Measurements from ENCODE around the gene VEGFC.

VEGFC gene

DNA sequence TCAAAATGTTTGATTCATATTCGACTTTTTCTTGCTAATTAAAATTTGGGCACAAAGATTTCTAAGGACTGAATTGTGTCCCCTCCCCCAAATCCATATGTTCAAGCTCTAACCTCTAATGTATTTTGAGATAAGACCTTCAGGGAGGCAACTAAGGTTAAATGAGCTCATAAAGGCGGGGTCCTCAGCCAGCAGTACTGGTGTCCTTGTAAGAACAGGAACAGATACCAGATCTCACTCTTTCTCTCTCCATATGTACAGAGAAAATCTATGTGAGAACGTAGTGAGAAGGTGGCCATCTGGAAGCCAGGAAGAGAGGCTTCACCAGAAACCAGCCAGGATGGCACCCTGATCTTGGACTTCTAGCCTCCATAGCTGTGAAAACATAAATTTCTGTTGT, 116.9 kb downstream of the VEGFC start:
- no peak for DNase-seq

DNA sequence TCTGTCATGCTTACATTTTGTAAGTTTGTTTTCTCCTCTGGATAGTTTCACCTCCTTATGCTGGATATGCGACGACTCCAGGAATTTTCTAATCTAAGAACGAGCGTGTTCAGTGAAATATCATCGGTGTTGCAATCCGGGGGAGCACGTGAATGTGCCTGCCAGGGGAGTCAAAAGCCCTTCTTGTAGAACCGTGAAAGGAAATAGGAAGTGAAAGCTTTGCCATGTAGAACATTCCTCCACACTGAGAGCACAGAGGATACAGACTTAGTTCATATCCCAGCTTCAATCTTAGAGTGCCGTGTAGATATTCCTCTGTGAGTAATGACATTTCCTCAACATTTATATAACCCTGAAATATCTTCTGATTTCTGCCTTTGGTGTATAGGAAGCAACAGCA, 121.2 kb downstream of the VEGFC start:
- DNase-seq: no peak

DNA sequence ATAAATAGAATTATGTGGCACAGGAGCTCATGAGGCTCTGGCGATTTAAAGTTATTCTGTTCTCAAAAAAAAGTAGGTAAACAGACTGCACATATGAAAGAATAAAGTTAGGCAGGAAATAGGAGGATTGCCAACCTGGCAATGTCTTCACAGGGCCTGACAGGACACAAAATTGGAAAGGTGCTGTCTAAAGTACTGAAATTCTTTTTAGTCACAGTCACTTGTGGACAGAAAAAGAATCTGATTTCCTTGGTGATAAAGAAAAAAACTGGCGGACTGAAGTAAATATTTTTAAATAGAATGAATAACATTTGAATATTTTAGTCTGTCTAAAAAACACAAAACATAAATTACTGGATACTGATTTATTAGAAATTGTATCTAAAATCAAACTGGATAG, 124.4 kb downstream of the VEGFC start:
- DNase-seq: no peak

DNA sequence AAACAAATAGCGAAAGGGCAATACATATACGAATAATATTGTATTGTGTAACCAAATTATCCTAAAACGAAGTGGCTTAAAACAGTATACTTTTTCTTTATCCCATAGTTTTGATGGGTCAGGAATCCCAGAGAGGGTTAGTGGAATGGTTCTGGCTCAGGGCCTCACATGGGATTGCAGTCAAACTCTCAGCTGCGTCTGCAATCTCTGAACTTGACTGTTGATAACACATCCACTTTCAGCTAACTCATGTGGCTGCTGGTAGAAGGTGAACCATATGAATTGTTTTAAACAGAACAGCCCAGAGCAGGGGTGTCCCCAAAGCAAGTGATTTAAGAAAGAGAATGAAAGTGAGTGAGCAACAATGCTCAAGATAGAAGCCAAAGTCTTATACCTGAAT, 127.8 kb downstream of the VEGFC start:
- DNase-seq: no peak

- DNase-seq: no peak
These were observed 132.2 kb downstream of the VEGFC start for GRCh38 chr4:176660561-176660960.

DNA sequence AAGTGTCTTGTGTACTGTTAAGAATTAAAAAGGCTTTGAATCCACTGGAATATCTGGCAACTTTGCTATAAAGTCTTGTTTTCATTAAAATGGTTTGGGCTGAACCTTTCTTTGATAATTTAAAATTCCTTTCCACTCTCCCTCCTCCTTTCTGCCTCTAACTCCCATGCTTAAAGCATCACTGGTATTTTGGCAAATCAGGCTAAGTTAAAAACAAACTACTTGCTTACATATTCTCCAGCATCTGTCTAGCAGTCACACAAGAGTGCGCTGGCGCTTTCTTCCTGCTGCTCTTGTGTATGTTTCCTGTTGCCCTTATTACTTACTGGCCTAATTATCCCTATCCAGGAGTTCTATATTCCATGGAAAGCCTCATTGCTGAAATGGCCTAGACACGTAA, 136.6 kb downstream of the VEGFC start:
- DNase-seq: no peak

DNA sequence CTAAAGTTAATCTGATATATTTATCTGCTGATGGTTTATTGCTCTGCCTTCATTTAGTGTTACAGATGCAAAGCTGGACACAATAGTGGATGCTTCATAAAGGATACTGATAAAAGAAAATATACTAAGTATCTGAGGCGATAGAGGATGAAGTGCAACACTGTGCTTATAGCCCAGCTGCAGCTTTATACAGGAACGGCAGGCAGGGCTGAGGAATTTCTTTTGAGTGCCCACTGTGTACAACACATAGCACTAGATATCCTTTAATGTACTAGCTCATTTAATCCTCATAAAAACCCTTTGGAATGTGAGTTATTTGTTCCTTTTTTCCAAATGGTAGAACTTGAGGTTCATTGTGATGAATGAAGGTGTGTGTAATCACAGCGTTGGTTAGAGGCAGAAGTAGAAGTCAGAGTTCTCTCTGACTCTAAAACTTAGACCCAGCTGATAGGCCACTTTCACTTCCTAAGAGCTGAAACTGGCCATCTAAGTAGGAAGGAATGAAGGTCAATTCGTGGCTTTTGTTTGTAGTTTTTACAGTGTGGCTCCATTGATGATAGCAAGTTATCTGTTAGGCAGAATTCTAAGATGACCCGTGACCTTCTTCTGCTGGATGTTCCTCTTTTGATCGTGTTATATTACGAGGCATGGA, 138.0 kb downstream of the VEGFC start:
- DNase-seq: no peak

- no peak for DNase-seq
These were observed 139.1 kb downstream of the VEGFC start for GRCh38 chr4:176653401-176654220.

DNA sequence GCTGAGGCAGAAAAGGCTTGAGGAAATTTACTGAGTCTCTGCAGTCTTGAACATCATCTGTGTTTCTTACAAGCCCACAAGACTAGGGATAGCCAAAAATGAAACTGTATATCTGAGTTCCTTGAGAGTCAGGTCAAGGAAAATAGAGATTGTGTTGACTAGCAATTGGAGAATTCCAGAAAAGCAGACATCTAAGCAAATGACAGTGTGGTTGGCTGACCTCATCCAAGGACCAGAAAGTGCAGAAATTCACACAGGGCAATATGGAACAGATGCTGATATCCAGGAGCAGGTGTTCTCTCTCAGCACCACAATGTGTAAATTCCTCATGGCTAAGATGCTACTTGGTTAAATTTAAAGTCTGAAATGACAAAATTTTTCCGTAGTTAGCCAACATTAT, 146.4 kb downstream of the VEGFC start:
- no peak for DNase-seq

GRCh38 chr4:176645246-176645960, 147.3 kb downstream of the VEGFC start:
- no peak for DNase-seq

DNA sequence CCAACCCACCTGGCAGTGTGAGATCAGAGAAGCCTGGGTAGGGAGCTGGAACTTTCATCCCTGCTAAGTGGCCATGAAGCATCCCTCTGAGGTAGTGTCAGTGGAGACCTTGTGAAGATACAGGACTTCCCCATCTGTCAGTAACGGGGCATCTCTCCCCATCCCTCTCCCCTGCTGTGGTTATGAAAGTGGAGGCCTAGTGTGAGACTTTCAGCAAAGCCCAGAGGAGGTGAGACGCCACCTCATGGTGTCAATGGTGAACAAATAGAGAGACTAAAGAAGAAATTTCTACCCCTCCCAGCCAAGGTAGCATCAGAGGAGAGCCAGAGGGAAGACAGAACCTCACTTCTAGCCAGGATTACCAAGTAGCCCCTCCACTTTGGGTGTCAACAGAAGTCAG, 150.2 kb downstream of the VEGFC start:
- DNase-seq: no peak

GRCh38 chr4:176641237-176641636, 151.5 kb downstream of the VEGFC start:
- DNase-seq: peak; percentile 78

DNA sequence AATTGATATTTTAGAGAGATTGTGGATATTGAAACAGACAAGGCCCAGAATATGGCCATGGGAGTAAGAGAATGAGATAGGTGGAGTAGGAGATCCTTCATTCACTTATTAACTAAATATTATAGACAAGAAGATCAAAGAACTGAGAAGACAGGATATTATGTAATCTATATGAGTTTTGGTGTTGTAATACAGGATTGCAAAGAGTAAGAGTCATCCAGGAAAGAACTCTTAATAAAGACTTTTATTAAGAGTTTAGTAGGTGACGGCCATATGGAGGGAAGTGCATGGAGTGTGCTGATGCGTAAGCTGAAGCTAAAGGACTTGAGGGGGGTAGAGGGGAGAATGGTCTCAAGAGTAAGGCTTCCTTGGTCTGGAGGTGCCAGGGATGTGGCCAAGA, 153.7 kb downstream of the VEGFC start:
- DNase-seq: peak; percentile 30

- no peak for DNase-seq
These were observed 156.4 kb downstream of the VEGFC start for GRCh38 chr4:176636292-176636691.

DNA sequence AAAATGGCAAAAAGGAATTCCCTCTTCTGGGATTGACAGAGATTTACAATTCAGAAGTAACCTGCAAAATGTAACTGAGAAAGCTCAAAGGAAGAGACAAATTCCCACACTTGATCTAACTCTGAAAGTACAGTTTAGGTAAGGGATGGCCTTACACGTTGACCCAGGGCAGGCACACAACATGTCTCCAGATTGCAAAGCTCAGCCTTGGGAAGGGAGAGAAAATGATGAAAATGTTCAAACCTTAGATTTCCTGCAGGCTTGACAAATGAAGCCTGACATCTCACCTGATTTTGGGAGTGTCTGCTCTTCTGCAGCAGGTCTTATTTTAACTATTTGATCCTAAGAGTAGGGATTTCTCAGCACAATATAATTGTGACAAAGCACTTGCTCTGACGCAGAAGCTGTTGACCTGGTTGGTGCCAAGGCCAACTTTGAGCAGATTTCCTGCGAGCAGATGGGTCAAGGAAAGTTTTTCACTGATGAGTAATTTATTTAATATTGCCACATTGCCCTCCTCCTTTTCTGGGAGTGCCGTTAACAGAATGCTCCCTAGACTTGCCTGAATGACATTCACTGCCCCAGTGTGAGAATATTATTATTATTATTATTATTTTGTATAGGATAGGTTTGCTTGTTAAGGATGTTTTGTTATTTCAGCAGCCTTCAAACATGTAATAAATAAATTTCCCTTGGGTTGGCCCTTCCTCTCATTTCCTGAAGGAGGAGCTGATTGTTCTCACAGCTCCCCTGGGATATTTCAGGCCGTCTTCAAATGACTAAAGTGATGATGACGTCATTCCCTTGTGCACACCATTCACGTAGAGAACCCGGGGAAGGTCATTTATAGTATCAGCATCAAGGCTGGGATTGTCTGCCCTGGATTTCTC, 157.1 kb downstream of the VEGFC start:
- peak; percentile 85 for DNase-seq

All from fibroblast of skin of right biceps (primary cell).